Central memory CD8-positive, alpha-beta T cell (primary cell): Measurements from ENCODE around the gene GSTO2.

Experiments used
- ATAC-seq: fragments of 150-1000 bp; cut with Tn5 transposase; replicated peaks from 2 replicates; pipeline ENCODE4 v1.10.0; 2022; ENCODE audit warnings: mild to moderate bottlenecking, moderate FRiP score, moderate number of reproducible peaks; ENCODE audit not compliant: poor library complexity, severe bottlenecking; ENCODE audit errors: extremely low read depth
- DNase-seq, 2 donors: peaks; one replicate each; pipeline ENCODE4 v3.0.0; 2021; ENCODE audit warnings: low spot score in 2 of 2
- H3K27ac Mint-ChIP-seq: one replicate; pipeline ENCODE4 v1.8.0; 2022; ENCODE audit warnings: low read depth, mild to moderate bottlenecking, moderate library complexity, mixed read lengths
- H3K27me3 Mint-ChIP-seq: one replicate; pipeline ENCODE4 v1.8.0; 2022; ENCODE audit warnings: mixed read lengths
- H3K36me3 Mint-ChIP-seq: one replicate; pipeline ENCODE4 v1.8.0; 2022; ENCODE audit warnings: mild to moderate bottlenecking, moderate library complexity, mixed read lengths; ENCODE audit not compliant: insufficient read depth
- H3K4me1 Mint-ChIP-seq: one replicate; pipeline ENCODE4 v1.8.0; 2022; ENCODE audit warnings: mixed read lengths
- H3K4me3 Mint-ChIP-seq: one replicate; pipeline ENCODE4 v1.8.0; 2022; ENCODE audit warnings: mild to moderate bottlenecking, moderate library complexity, mixed read lengths
- H3K9me3 Mint-ChIP-seq: one replicate; pipeline ENCODE4 v1.8.0; 2022; ENCODE audit warnings: mixed read lengths

The GSTO2 gene

GRCh38 chr10:104351061-104351702 is 82.2 kb downstream of the GSTO2 start:
- H3K27ac Mint-ChIP-seq, result no peak overlapping the region
- no peak for ATAC-seq
- H3K9me3 Mint-ChIP-seq, result no peaks in the 10 kb centered on the region
- peaks cover 5% of the 10 kb centered on the region for H3K36me3 Mint-ChIP-seq
- no peak for DNase-seq
- peaks cover 19% of the 10 kb centered on the region for H3K4me1 Mint-ChIP-seq
- H3K4me3 Mint-ChIP-seq, result no peak overlapping the region
- H3K27me3 Mint-ChIP-seq, result no peaks in the 10 kb centered on the region

- no peak overlapping the region for H3K4me3 Mint-ChIP-seq
- no peaks in the 10 kb centered on the region for H3K27me3 Mint-ChIP-seq
- ATAC-seq, result no peak
- H3K27ac Mint-ChIP-seq, result no peak overlapping the region
- no peaks in the 10 kb centered on the region for H3K9me3 Mint-ChIP-seq
- H3K36me3 Mint-ChIP-seq, result peaks cover 3% of the 10 kb centered on the region
- no peak for DNase-seq
- H3K4me1 Mint-ChIP-seq, result peaks cover 18% of the 10 kb centered on the region
Observed at GRCh38 chr10:104351919-104352318, 82.9 kb downstream of the GSTO2 start.

GRCh38 chr10:104353325-104354048 is 84.5 kb downstream of the GSTO2 start, which contains the start of gene CFAP58:
CFAP58 (plus strand) TSS chr10:104353833; CDS start chr10:104353898, 65 bp downstream.
- Mint-ChIP-seq H3K27me3 (no peaks in the 10 kb centered on the region), H3K4me1 (peaks cover 18% of the 10 kb centered on the region), H3K27ac (no peak within 1 kb of the TSS), H3K9me3 (no peaks in the 10 kb centered on the region), H3K4me3 (no peak within 1 kb of the TSS), H3K36me3 (peaks cover 3% of the 10 kb centered on the region)
- DNase-seq, result peak; percentile 82 to 83
- peak; percentile 70 for ATAC-seq
